Neural progenitor cell (in vitro differentiated cells): ENCODE results near the gene DNAH3. TPM values are rescaled to one million over a fixed set of nuclear protein-coding genes. Genes with fewer than 3 reads are reported as not detected.
"Not testable (repeated sequence)": the region's sequence is repeated elsewhere in the genome, so short reads cannot be mapped to it uniquely, and the experiment has no call there.

Experiments
- DNase-seq: peaks from one replicate; pipeline ENCODE4 v3.0.0-alpha.2; 2016; ENCODE audit warnings: low spot score
- H2AFZ ChIP-seq: fragments of 200-600 bp; sonication (generic); replicated peaks from 2 replicates; pipeline ENCODE4 v1.6.1; 2016; ENCODE audit warnings: antibody characterized with exemption
- H3F3A ChIP-seq: fragments of 200-600 bp; sonication (generic); 2 replicates; pipeline ENCODE4 v1.6.1; 2016; ENCODE audit warnings: antibody characterized with exemption, low read depth
- H3K27ac ChIP-seq: fragments of 200-600 bp; sonication (generic); 2 replicates; pipeline ENCODE4 v1.5.1; 2016; ENCODE audit warnings: mild to moderate bottlenecking
- H3K27me3 ChIP-seq: fragments of 200-600 bp; sonication (generic); 2 replicates; pipeline ENCODE4 v1.6.1; 2016; ENCODE audit warnings: mild to moderate bottlenecking, moderate library complexity
- H3K36me3 ChIP-seq: fragments of 200-600 bp; sonication (generic); 2 replicates; pipeline ENCODE4 v1.5.1; 2016
- H3K4me1 ChIP-seq: fragments of 200-600 bp; sonication (generic); 2 replicates; pipeline ENCODE4 v1.6.1; 2016; ENCODE audit warnings: mixed run types
- H3K4me2 ChIP-seq: fragments of 200-600 bp; sonication (generic); 2 replicates; pipeline ENCODE4 v1.6.1; 2016
- H3K4me3 ChIP-seq: fragments of 200-600 bp; sonication (generic); 2 replicates; pipeline ENCODE4 v1.5.1; 2016
- H3K79me2 ChIP-seq: fragments of 200-600 bp; sonication (generic); 2 replicates; pipeline ENCODE4 v1.6.1; 2016; ENCODE audit warnings: low read depth
- H3K9ac ChIP-seq: fragments of 200-600 bp; sonication (generic); 2 replicates; pipeline ENCODE4 v1.6.1; 2016
- H3K9me3 ChIP-seq: fragments of 200-600 bp; sonication (generic); 2 replicates; pipeline ENCODE4 v1.5.1; 2016; ENCODE audit warnings: low read depth
- H4K20me1 ChIP-seq: fragments of 200-600 bp; sonication (generic); 2 replicates; pipeline ENCODE4 v1.6.1; 2016; ENCODE audit warnings: low read depth
- H3K27ac Mint-ChIP-seq: 3 replicates; pipeline ENCODE4 v1.8.0; 2021; ENCODE audit warnings: mixed read lengths
- H3K27me3 Mint-ChIP-seq: 2 replicates; pipeline ENCODE4 v1.8.0; 2022; ENCODE audit warnings: low read depth, mild to moderate bottlenecking, inconsistent platforms, moderate library complexity, mixed read lengths; ENCODE audit not compliant: insufficient read depth
- H3K36me3 Mint-ChIP-seq: 3 replicates; pipeline ENCODE4 v1.8.0; 2021; ENCODE audit warnings: mixed read lengths
- H3K4me1 Mint-ChIP-seq: 3 replicates; pipeline ENCODE4 v1.8.0; 2021; ENCODE audit warnings: mixed read lengths
- H3K4me3 Mint-ChIP-seq: 3 replicates; pipeline ENCODE4 v1.8.0; 2021; ENCODE audit warnings: mild to moderate bottlenecking, moderate library complexity, mixed read lengths
- H3K9me3 Mint-ChIP-seq: 3 replicates; pipeline ENCODE4 v1.8.0; 2020; ENCODE audit warnings: mixed read lengths
- CTCF ChIP-seq: fragments of 200-600 bp; sonication (generic); IDR thresholded peaks from 2 replicates; pipeline ENCODE4 v1.5.1; 2017; ENCODE audit warnings: antibody characterized with exemption, mild to moderate bottlenecking
- EZH2 ChIP-seq: fragments of 200-600 bp; sonication (generic); IDR thresholded peaks from 2 replicates; pipeline ENCODE4 v1.6.1; 2017; ENCODE audit warnings: antibody characterized with exemption, mild to moderate bottlenecking, moderate library complexity
- EZH2phosphoT487 ChIP-seq: fragments of 200-600 bp; sonication (generic); IDR thresholded peaks from 2 replicates; pipeline ENCODE4 v1.6.1; 2017; ENCODE audit warnings: antibody characterized with exemption
- total RNA-seq: library from RNA; depleted of rRNA; stranded (reverse); fragments of >200 nt; gene quantifications from 2 replicates; pipeline ENCODE4 v1.2.3, GENCODE V29; 2015; ENCODE audit warnings: low replicate concordance

DNAH3 gene
- total RNA-seq, 1 donor from 2014 or later, result 0.92 TPM

- not testable (repeated sequence) for H4K20me1 ChIP-seq, H3K79me2 ChIP-seq, H3K27me3 Mint-ChIP-seq, DNase-seq, H3K27ac Mint-ChIP-seq, H3K9ac ChIP-seq, H3K27me3 ChIP-seq, H3K4me1 Mint-ChIP-seq, H3K4me2 ChIP-seq, H3F3A ChIP-seq, H3K4me3 Mint-ChIP-seq, H3K4me1 ChIP-seq, H3K9me3 ChIP-seq, H3K36me3 Mint-ChIP-seq, H3K4me3 ChIP-seq, H3K36me3 ChIP-seq, H3K9me3 Mint-ChIP-seq, H3K27ac ChIP-seq, H2AFZ ChIP-seq
Measured at GRCh38 chr16:21152160-21153030, 1.7 kb upstream of the DNAH3 start.

- H4K20me1 ChIP-seq, result no peaks in the 10 kb centered on the region
- no peak overlapping the region for H3K4me3 ChIP-seq
- H3K79me2 ChIP-seq, result no peaks in the 10 kb centered on the region
- no peak overlapping the region for H3K9ac ChIP-seq
- no peaks in the 10 kb centered on the region for H3K9me3 ChIP-seq
- Mint-ChIP-seq H3K4me1 (no peaks in the 10 kb centered on the region), H3K36me3 (no peaks in the 10 kb centered on the region), H3K27ac (no peak overlapping the region), H3K27me3 (peaks cover 2% of the 10 kb centered on the region), H3K4me3 (no peak overlapping the region), H3K9me3 (peaks cover 7% of the 10 kb centered on the region)
- H3K36me3 ChIP-seq, result no peaks in the 10 kb centered on the region
- no peak overlapping the region for H2AFZ ChIP-seq
- no peaks in the 10 kb centered on the region for H3K4me1 ChIP-seq
- no peak overlapping the region for H3K27ac ChIP-seq
- no peak for DNase-seq
- H3F3A ChIP-seq, result no peaks in the 10 kb centered on the region
- H3K27me3 ChIP-seq, result no peaks in the 10 kb centered on the region
- no peak overlapping the region for H3K4me2 ChIP-seq
- no peak for TF ChIP-seq EZH2phosphoT487
- no peak for TF ChIP-seq EZH2
- TF ChIP-seq CTCF, result no peak
Measured at GRCh38 chr16:21145738-21146137, 4.9 kb downstream of the DNAH3 start.

GRCh38 chr16:21134053-21134452 is 16.6 kb downstream of the DNAH3 start:
- no peaks in the 10 kb centered on the region for H3K27me3 ChIP-seq
- no peak overlapping the region for H3K27ac ChIP-seq
- TF ChIP-seq EZH2 (no peak), EZH2phosphoT487 (no peak), CTCF (no peak)
- H3K9me3 ChIP-seq, result no peaks in the 10 kb centered on the region
- no peaks in the 10 kb centered on the region for H3F3A ChIP-seq
- Mint-ChIP-seq H3K27me3 (peaks cover 5% of the 10 kb centered on the region), H3K27ac (no peak overlapping the region), H3K9me3 (no peaks in the 10 kb centered on the region), H3K4me3 (no peak overlapping the region), H3K36me3 (no peaks in the 10 kb centered on the region), H3K4me1 (peaks cover 4% of the 10 kb centered on the region)
- H2AFZ ChIP-seq, result no peak overlapping the region
- no peak for DNase-seq
- no peaks in the 10 kb centered on the region for H3K36me3 ChIP-seq
- H3K4me3 ChIP-seq, result no peak overlapping the region
- no peaks in the 10 kb centered on the region for H3K79me2 ChIP-seq
- H3K9ac ChIP-seq, result no peak overlapping the region
- H3K4me1 ChIP-seq, result no peaks in the 10 kb centered on the region
- no peak overlapping the region for H3K4me2 ChIP-seq
- H4K20me1 ChIP-seq, result no peaks in the 10 kb centered on the region

GRCh38 chr16:21130811-21131210 is 19.8 kb downstream of the DNAH3 start:
- H3K36me3 ChIP-seq, result no peaks in the 10 kb centered on the region
- H3K27me3 ChIP-seq, result no peaks in the 10 kb centered on the region
- TF ChIP-seq EZH2phosphoT487, result no peak
- TF ChIP-seq CTCF, result no peak
- no peak for TF ChIP-seq EZH2
- no peak overlapping the region for H3K9ac ChIP-seq
- no peak overlapping the region for H3K4me3 ChIP-seq
- H3K4me2 ChIP-seq, result no peak overlapping the region
- Mint-ChIP-seq H3K4me1 (peaks cover 4% of the 10 kb centered on the region), H3K4me3 (no peak overlapping the region), H3K36me3 (no peaks in the 10 kb centered on the region), H3K27ac (no peak overlapping the region), H3K27me3 (peaks cover 5% of the 10 kb centered on the region), H3K9me3 (no peaks in the 10 kb centered on the region)
- no peak overlapping the region for H3K27ac ChIP-seq
- no peak overlapping the region for H2AFZ ChIP-seq
- no peaks in the 10 kb centered on the region for H3K79me2 ChIP-seq
- no peak for DNase-seq
- no peaks in the 10 kb centered on the region for H3K4me1 ChIP-seq
- no peaks in the 10 kb centered on the region for H4K20me1 ChIP-seq
- H3K9me3 ChIP-seq, result no peaks in the 10 kb centered on the region
- no peaks in the 10 kb centered on the region for H3F3A ChIP-seq
